ENCODE results near the gene ZRANB3. TPM values are rescaled to one million over a fixed set of nuclear protein-coding genes. Genes with fewer than 3 reads are reported as not detected.
"Not testable (repeated sequence)": the region's sequence is repeated elsewhere in the genome, so short reads cannot be mapped to it uniquely, and the experiment has no call there.

The ZRANB3 gene
- total RNA-seq, 2 donors from 2014 or later = 15.5 to 17.9 TPM

GRCh38 chr2:135386993-135387392 lies 144.0 kb downstream of the ZRANB3 start:
- H3K4me3 Mint-ChIP-seq = no peak overlapping the region
- ATAC-seq (replicated peaks in 1 of 2) (no peak), DNase-seq (no peak)
- peaks cover 9 to 20% of the 10 kb centered on the region in 2 donors for H3K36me3 Mint-ChIP-seq (ENCODE audit: insufficient read depth in 2 of 2)
- no peaks in the 10 kb centered on the region for H3K27me3 Mint-ChIP-seq (ENCODE audit: low read depth)
- H3K27ac Mint-ChIP-seq = no peak overlapping the region
- no peaks in the 10 kb centered on the region for H3K4me1 Mint-ChIP-seq (ENCODE audit: low read depth)
- peaks cover 12 to 16% of the 10 kb centered on the region in 2 donors for H3K9me3 Mint-ChIP-seq

GRCh38 chr2:135378591-135378990 lies 152.4 kb downstream of the ZRANB3 start:
- DNase-seq (no peak), ATAC-seq (replicated peaks in 1 of 2) (no peak)
- Mint-ChIP-seq H3K9me3 (peaks cover 14 to 22% of the 10 kb centered on the region in 2 donors), H3K4me1 (ENCODE audit: low read depth) (no peaks in the 10 kb centered on the region), H3K4me3 (no peak overlapping the region), H3K36me3 (ENCODE audit: insufficient read depth in 2 of 2) (peaks cover 13 to 15% of the 10 kb centered on the region in 2 donors), H3K27ac (no peak overlapping the region), H3K27me3 (ENCODE audit: low read depth) (no peaks in the 10 kb centered on the region)

GRCh38 chr2:135373702-135374101 lies 157.3 kb downstream of the ZRANB3 start:
- Mint-ChIP-seq H3K27me3 (ENCODE audit: low read depth) (no peaks in the 10 kb centered on the region), H3K4me1 (ENCODE audit: low read depth) (no peaks in the 10 kb centered on the region), H3K27ac (no peak overlapping the region), H3K4me3 (no peak overlapping the region), H3K9me3 (peaks cover 1 to 5% of the 10 kb centered on the region in 2 donors), H3K36me3 (ENCODE audit: insufficient read depth in 2 of 2) (peaks cover 3% of the 10 kb centered on the region in 2 donors)
- ATAC-seq (replicated peaks in 1 of 2) (no peak), DNase-seq (no peak)

GRCh38 chr2:135349941-135350340 lies 181.1 kb downstream of the ZRANB3 start:
- Mint-ChIP-seq H3K9me3 (peaks cover 3 to 9% of the 10 kb centered on the region in 2 donors), H3K4me3 (no peak overlapping the region), H3K36me3 (ENCODE audit: insufficient read depth in 2 of 2) (peaks cover 7 to 26% of the 10 kb centered on the region in 2 donors), H3K27ac (no peak overlapping the region), H3K4me1 (ENCODE audit: low read depth) (no peaks in the 10 kb centered on the region), H3K27me3 (ENCODE audit: low read depth) (no peaks in the 10 kb centered on the region)
- DNase-seq (no peak), ATAC-seq (replicated peaks in 1 of 2) (no peak)

GRCh38 chr2:135348096-135348704 lies 182.8 kb downstream of the ZRANB3 start:
- not testable (repeated sequence) for ATAC-seq (replicated peaks in 1 of 2); H3K4me3 Mint-ChIP-seq; H3K27ac Mint-ChIP-seq; H3K4me1 Mint-ChIP-seq (ENCODE audit: low read depth); H3K9me3 Mint-ChIP-seq; DNase-seq; H3K27me3 Mint-ChIP-seq (ENCODE audit: low read depth)
- H3K36me3 Mint-ChIP-seq (ENCODE audit: insufficient read depth in 2 of 2) = peaks cover 7 to 26% of the 10 kb centered on the region in 2 donors

- Mint-ChIP-seq H3K27me3 (ENCODE audit: low read depth) (no peaks in the 10 kb centered on the region), H3K4me1 (ENCODE audit: low read depth) (no peaks in the 10 kb centered on the region), H3K4me3 (no peak overlapping the region), H3K9me3 (peaks cover 6 to 9% of the 10 kb centered on the region in 2 donors), H3K36me3 (ENCODE audit: insufficient read depth in 2 of 2) (peaks cover 7 to 9% of the 10 kb centered on the region in 2 donors), H3K27ac (no peak overlapping the region)
- DNase-seq = no peak
- ATAC-seq (replicated peaks in 1 of 2) = no peak
Measured at GRCh38 chr2:135337071-135337470, 193.9 kb downstream of the ZRANB3 start.

- ATAC-seq (replicated peaks in 1 of 2) (no peak), DNase-seq (no peak)
- Mint-ChIP-seq H3K27ac (no peak overlapping the region), H3K4me1 (ENCODE audit: low read depth) (no peaks in the 10 kb centered on the region), H3K9me3 (peaks cover 6 to 13% of the 10 kb centered on the region in 2 donors), H3K27me3 (ENCODE audit: low read depth) (no peaks in the 10 kb centered on the region), H3K36me3 (ENCODE audit: insufficient read depth in 2 of 2) (peaks cover 1 to 8% of the 10 kb centered on the region in 2 donors), H3K4me3 (no peak overlapping the region)
Measured at GRCh38 chr2:135335256-135335655, 195.8 kb downstream of the ZRANB3 start.

GRCh38 chr2:135327146-135327545 lies 203.9 kb downstream of the ZRANB3 start:
- no peaks in the 10 kb centered on the region for H3K27me3 Mint-ChIP-seq (ENCODE audit: low read depth)
- peaks cover 11 to 14% of the 10 kb centered on the region in 2 donors for H3K9me3 Mint-ChIP-seq
- no peak overlapping the region for H3K27ac Mint-ChIP-seq

GRCh38 chr2:135320465-135321355 lies 210.3 kb downstream of the ZRANB3 start:
- no peak for DNase-seq
- ATAC-seq (replicated peaks in 1 of 2) = no peak
- H3K4me3 Mint-ChIP-seq = no peak overlapping the region
- peaks cover 0 to 1% of the 10 kb centered on the region in 2 donors for H3K9me3 Mint-ChIP-seq
- H3K27me3 Mint-ChIP-seq (ENCODE audit: low read depth) = no peaks in the 10 kb centered on the region
- H3K4me1 Mint-ChIP-seq (ENCODE audit: low read depth) = no peaks in the 10 kb centered on the region
- H3K36me3 Mint-ChIP-seq (ENCODE audit: insufficient read depth in 2 of 2) = no peaks in the 10 kb centered on the region
- no peak overlapping the region for H3K27ac Mint-ChIP-seq

More at GRCh38 chr2:135327146-135327545, 203.9 kb downstream of the ZRANB3 start:
- Mint-ChIP-seq H3K4me1 (ENCODE audit: low read depth) (no peaks in the 10 kb centered on the region), H3K4me3 (no peak overlapping the region), H3K36me3 (ENCODE audit: insufficient read depth in 2 of 2) (peaks cover 0 to 7% of the 10 kb centered on the region in 2 donors)
- DNase-seq (no peak), ATAC-seq (replicated peaks in 1 of 2) (no peak)

- ATAC-seq (replicated peaks in 1 of 2) (no peak), DNase-seq (no peak)
- no peaks in the 10 kb centered on the region for H3K36me3 Mint-ChIP-seq (ENCODE audit: insufficient read depth in 2 of 2)
Measured at GRCh38 chr2:135318808-135319207, 212.2 kb downstream of the ZRANB3 start.

GRCh38 chr2:135317375-135317774 lies 213.6 kb downstream of the ZRANB3 start:
- Mint-ChIP-seq H3K4me1 (ENCODE audit: low read depth) (no peaks in the 10 kb centered on the region), H3K27me3 (ENCODE audit: low read depth) (no peaks in the 10 kb centered on the region), H3K9me3 (no peaks in the 10 kb centered on the region), H3K36me3 (ENCODE audit: insufficient read depth in 2 of 2) (no peaks in the 10 kb centered on the region), H3K4me3 (no peak overlapping the region), H3K27ac (no peak overlapping the region)
- DNase-seq = no peak
- ATAC-seq (replicated peaks in 1 of 2) = no peak

More at GRCh38 chr2:135318808-135319207, 212.2 kb downstream of the ZRANB3 start:
- no peaks in the 10 kb centered on the region for H3K4me1 Mint-ChIP-seq (ENCODE audit: low read depth)
- H3K27ac Mint-ChIP-seq = no peak overlapping the region
- no peak overlapping the region for H3K4me3 Mint-ChIP-seq
- H3K27me3 Mint-ChIP-seq (ENCODE audit: low read depth) = no peaks in the 10 kb centered on the region
- no peaks in the 10 kb centered on the region for H3K9me3 Mint-ChIP-seq

- ATAC-seq (replicated peaks in 1 of 2) = no peak
- Mint-ChIP-seq H3K4me1 (ENCODE audit: low read depth) (peaks cover 5% of the 10 kb centered on the region), H3K27ac (no peak overlapping the region), H3K36me3 (ENCODE audit: insufficient read depth in 2 of 2) (peaks cover 0 to 4% of the 10 kb centered on the region in 2 donors), H3K4me3 (no peak overlapping the region), H3K27me3 (ENCODE audit: low read depth) (no peaks in the 10 kb centered on the region), H3K9me3 (peaks cover 0 to 4% of the 10 kb centered on the region in 2 donors)
- no peak for DNase-seq
Measured at GRCh38 chr2:135311962-135312361, 219.1 kb downstream of the ZRANB3 start.

- no peak for DNase-seq
- no peak overlapping the region for H3K4me3 Mint-ChIP-seq
- no peaks in the 10 kb centered on the region for H3K27me3 Mint-ChIP-seq (ENCODE audit: low read depth)
- H3K9me3 Mint-ChIP-seq = peaks cover 0 to 4% of the 10 kb centered on the region in 2 donors
- H3K36me3 Mint-ChIP-seq (ENCODE audit: insufficient read depth in 2 of 2) = peaks cover 0 to 5% of the 10 kb centered on the region in 2 donors
- H3K27ac Mint-ChIP-seq = no peak overlapping the region
- peaks cover 5% of the 10 kb centered on the region for H3K4me1 Mint-ChIP-seq (ENCODE audit: low read depth)
- no peak for ATAC-seq (replicated peaks in 1 of 2)
Measured at GRCh38 chr2:135311268-135311667, 219.8 kb downstream of the ZRANB3 start.

Measured in activated T-cell treated with anti-CD3 and anti-CD28 coated beads, Interleukin-2, amount 50 U/mL, for 72 hours (primary cell).